ENCODE data around the gene MEF2A. TPM values are rescaled to one million over a fixed set of nuclear protein-coding genes. Genes with fewer than 3 reads are reported as not detected.

MEF2A gene
- total RNA-seq, 1 experiment from 2014 or later = 29.6 TPM

DNA sequence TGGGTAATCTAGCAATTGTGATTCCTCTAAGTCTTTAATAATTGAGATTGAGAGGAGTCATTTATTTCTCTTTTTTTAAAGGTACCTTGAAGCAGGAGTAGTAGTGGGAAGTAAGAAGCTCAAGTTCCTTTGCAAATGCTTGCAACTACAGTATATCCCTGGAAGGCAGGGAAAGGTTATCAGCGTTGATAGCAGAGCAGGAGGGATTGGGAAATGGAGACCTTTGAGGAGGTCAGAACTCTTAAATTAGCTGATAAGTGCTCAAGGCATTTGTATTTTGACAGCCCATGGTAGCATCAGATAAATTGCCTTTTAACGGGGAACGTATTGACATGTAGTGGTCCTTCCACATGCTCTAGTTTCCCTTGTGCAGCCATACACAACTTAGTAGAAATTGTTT is 47.7 kb downstream of the MEF2A start:
- no peak for DNase-seq (ENCODE audit: low read depth, low spot score)
- Histone ChIP-seq H3K9ac (ENCODE audit: low read length) (no peak overlapping the region), H3K9me3 (ENCODE audit: control insufficient read depth in 1 of 2, insufficient read depth in 1 of 2, low read depth in 1 of 2, low read length in 2 of 2) (no peaks in the 10 kb centered on the region), H3K9me2 (ENCODE audit: insufficient read depth) (no peaks in the 10 kb centered on the region), H3K4me1 (ENCODE audit: control insufficient read depth in 1 of 2, insufficient read depth in 2 of 2, low read length in 2 of 2) (no peaks in the 10 kb centered on the region), H3K27me3 (ENCODE audit: insufficient read depth, low read length) (no peaks in the 10 kb centered on the region), H3K27ac (ENCODE audit: low read depth, low read length) (no peak overlapping the region), H4K20me1 (ENCODE audit: insufficient read depth) (0 out of 2 replicates have a peak, but pooled peaks cover 4% of the 10 kb centered on the region), H3K79me2 (ENCODE audit: insufficient read depth, low read length) (peaks cover 83% of the 10 kb centered on the region), H3K4me2 (ENCODE audit: low read length) (no peak overlapping the region), H3K36me3 (ENCODE audit: control insufficient read depth in 1 of 2, insufficient read depth in 2 of 2, low read length in 2 of 2) (no peaks in the 10 kb centered on the region), H2AFZ (ENCODE audit: low read depth, low read length, poor library complexity, severe bottlenecking) (no peak overlapping the region), H3K4me3 (replicated peaks in 1 of 2; ENCODE audit: low read depth in 1 of 2, low read length in 2 of 2) (no peak overlapping the region)
- intact Hi-C loops (cut with micrococcal nuclease) = no loop called here
- RAD21 ChIA-PET (ENCODE audit: low non-redundant PET in 1 of 2, low total read pairs in 2 of 2, uncharacterized antibody in 2 of 2, unreplicated experiment in 2 of 2) = no interaction called here
- POLR2A ChIA-PET = interaction anchor here (1.1 kb wide), 1 partner anchor 13 kb away, joined by 3 read pairs; no protein-coding TSS in a partner anchor
- CTCF ChIA-PET = no interaction called here
- BruUV-seq (replicated peaks) = no TSS peak
- no peak for TF ChIP-seq SP1 (IDR thresholded peaks at IDR 0.05; ENCODE audit: low read depth)
- TF ChIP-seq, protein P1, sequence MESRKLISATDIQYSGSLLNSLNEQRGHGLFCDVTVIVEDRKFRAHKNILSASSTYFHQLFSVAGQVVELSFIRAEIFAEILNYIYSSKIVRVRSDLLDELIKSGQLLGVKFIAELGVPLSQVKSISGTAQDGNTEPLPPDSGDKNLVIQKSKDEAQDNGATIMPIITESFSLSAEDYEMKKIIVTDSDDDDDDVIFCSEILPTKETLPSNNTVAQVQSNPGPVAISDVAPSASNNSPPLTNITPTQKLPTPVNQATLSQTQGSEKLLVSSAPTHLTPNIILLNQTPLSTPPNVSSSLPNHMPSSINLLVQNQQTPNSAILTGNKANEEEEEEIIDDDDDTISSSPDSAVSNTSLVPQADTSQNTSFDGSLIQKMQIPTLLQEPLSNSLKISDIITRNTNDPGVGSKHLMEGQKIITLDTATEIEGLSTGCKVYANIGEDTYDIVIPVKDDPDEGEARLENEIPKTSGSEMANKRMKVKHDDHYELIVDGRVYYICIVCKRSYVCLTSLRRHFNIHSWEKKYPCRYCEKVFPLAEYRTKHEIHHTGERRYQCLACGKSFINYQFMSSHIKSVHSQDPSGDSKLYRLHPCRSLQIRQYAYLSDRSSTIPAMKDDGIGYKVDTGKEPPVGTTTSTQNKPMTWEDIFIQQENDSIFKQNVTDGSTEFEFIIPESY (IDR thresholded peaks at IDR 0.05; ENCODE audit: extremely low read depth, insufficient replicate concordance, low read length) = no peak
- TF ChIP-seq, protein P2, sequence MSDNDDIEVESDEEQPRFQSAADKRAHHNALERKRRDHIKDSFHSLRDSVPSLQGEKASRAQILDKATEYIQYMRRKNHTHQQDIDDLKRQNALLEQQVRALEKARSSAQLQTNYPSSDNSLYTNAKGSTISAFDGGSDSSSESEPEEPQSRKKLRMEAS (IDR thresholded peaks at IDR 0.05) = no peak
- ATAC-seq = no peak

DNA sequence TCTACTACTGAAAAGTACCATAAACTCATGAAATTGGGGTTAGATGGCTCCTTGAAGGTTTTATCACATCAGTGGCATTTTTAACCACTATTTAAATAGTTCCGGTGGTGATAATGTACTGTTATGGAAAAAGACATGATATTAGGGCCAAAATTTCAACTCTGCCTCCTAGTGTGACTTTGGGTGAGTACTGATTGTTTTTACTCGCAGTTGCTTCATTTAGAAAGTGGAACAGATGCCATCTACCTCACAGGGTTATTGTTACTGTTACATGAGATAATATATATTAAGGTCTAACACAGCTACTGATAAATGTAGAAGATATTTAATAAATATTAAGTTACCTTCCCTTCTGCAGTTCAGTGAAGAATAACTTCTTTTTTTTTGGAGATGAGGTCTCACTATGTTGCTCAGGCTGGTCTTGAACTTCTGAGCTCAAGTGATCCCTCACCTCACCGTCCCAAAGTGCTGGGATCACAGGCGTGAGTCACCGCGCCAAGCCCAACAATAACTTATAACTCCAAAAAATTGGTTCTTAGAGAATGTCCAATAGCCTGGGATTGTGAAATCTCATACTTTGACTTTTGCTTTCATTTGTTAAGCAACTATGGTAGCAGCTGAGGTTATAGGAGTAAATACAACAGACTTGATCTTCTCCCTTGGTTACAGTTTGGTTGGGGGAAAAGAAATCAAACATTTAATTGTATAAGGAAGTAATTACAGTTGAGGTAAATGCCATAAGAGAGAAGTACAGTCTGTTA is 48.3 kb downstream of the MEF2A start:
- Histone ChIP-seq H3K4me1 (ENCODE audit: control insufficient read depth in 1 of 2, insufficient read depth in 2 of 2, low read length in 2 of 2) (no peaks in the 10 kb centered on the region), H3K9me3 (ENCODE audit: control insufficient read depth in 1 of 2, insufficient read depth in 1 of 2, low read depth in 1 of 2, low read length in 2 of 2) (no peaks in the 10 kb centered on the region), H3K79me2 (ENCODE audit: insufficient read depth, low read length) (peaks cover 82% of the 10 kb centered on the region), H3K4me2 (ENCODE audit: low read length) (no peak overlapping the region), H3K27me3 (ENCODE audit: insufficient read depth, low read length) (no peaks in the 10 kb centered on the region), H3K4me3 (replicated peaks in 1 of 2; ENCODE audit: low read depth in 1 of 2, low read length in 2 of 2) (no peak overlapping the region), H4K20me1 (ENCODE audit: insufficient read depth) (0 out of 2 replicates have a peak, but pooled peaks cover 4% of the 10 kb centered on the region), H3K9me2 (ENCODE audit: insufficient read depth) (no peaks in the 10 kb centered on the region), H3K9ac (ENCODE audit: low read length) (no peak overlapping the region), H2AFZ (ENCODE audit: low read depth, low read length, poor library complexity, severe bottlenecking) (no peak overlapping the region), H3K36me3 (ENCODE audit: control insufficient read depth in 1 of 2, insufficient read depth in 2 of 2, low read length in 2 of 2) (no peaks in the 10 kb centered on the region), H3K27ac (ENCODE audit: low read depth, low read length) (no peak overlapping the region)
- intact Hi-C loops (cut with micrococcal nuclease) = no loop called here
- no peak for ATAC-seq
- ChIA-PET POLR2A (interaction anchor here (1.1 kb wide), 1 partner anchor 14 kb away, joined by 3 read pairs; no protein-coding TSS in a partner anchor), CTCF (no interaction called here), RAD21 (ENCODE audit: low non-redundant PET in 1 of 2, low total read pairs in 2 of 2, uncharacterized antibody in 2 of 2, unreplicated experiment in 2 of 2) (no interaction called here)
- no TSS peak for BruUV-seq (replicated peaks)
- DNase-seq (ENCODE audit: low read depth, low spot score) = no peak
- TF ChIP-seq, protein P1 (IDR thresholded peaks at IDR 0.05; ENCODE audit: extremely low read depth, insufficient replicate concordance, low read length) = no peak
- TF ChIP-seq TCF7L2 (IDR thresholded peaks at IDR 0.05; ENCODE audit: borderline replicate concordance, extremely low read depth, insufficient read depth, insufficient read length) (no peak), CTCF (IDR thresholded peaks at IDR 0.05 in 2 of 3, conservative IDR thresholded peaks at IDR 0.05 in 1 of 3; ENCODE audit: borderline replicate concordance in 1 of 3, insufficient read depth in 1 of 3, low read depth in 2 of 3, low read length in 2 of 3) (no peak), EZH2 (IDR thresholded peaks at IDR 0.05) (no peak)
